ENCODE results near the gene PYCR2.

PYCR2 gene

DNA sequence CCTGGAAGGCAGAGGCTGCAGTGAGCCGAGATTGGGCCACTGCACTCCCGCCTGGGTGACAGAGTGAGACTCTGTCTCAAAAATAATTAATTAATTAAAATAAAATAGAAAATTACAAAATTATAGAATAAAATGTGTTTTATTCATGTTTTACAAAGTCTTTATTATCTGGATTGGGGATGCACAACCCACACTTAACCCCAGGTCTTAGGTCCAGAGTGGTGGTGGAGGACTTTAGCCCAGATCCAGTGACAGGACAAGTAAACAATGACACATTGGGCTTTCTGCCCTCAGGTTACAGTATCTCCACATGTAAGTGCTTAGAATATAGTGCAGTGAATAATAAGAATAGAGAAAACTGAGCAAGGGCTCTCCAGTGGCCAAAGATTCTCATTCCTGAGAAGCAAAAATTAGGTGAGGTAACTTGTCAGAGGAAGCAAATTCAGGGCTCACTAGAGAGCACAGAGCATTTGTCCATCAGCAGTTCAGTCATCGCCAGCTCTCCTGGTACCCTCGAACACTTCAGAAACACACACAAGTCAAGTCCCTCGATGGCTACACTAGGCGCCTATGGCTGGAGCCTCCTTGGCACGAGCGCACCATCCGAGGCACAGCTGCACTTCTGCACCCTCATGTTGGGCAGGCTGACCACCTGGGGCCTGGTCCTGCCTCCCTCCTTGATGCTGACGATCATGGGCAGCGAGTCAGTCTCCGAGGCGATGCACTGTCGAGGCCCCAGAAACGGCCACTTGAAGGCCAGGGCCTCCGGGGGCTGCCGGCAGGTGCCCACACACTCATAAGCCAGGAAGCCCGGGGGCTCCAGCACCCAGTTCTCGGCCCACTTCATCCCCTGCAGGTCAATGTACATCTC, 37.7 kb downstream of the PYCR2 start:
- TF ChIP-seq, protein P1, sequence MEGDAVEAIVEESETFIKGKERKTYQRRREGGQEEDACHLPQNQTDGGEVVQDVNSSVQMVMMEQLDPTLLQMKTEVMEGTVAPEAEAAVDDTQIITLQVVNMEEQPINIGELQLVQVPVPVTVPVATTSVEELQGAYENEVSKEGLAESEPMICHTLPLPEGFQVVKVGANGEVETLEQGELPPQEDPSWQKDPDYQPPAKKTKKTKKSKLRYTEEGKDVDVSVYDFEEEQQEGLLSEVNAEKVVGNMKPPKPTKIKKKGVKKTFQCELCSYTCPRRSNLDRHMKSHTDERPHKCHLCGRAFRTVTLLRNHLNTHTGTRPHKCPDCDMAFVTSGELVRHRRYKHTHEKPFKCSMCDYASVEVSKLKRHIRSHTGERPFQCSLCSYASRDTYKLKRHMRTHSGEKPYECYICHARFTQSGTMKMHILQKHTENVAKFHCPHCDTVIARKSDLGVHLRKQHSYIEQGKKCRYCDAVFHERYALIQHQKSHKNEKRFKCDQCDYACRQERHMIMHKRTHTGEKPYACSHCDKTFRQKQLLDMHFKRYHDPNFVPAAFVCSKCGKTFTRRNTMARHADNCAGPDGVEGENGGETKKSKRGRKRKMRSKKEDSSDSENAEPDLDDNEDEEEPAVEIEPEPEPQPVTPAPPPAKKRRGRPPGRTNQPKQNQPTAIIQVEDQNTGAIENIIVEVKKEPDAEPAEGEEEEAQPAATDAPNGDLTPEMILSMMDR (IDR thresholded peaks at IDR 0.05; ENCODE audit: low read depth, low read length, missing control alignments): no peak
- no peak for DNase-seq (ENCODE audit: extremely low read depth, low read depth)
- no peak overlapping the region for H3K4me3 ChIP-seq (replicated peaks; ENCODE audit: low read depth, low read length)

DNA sequence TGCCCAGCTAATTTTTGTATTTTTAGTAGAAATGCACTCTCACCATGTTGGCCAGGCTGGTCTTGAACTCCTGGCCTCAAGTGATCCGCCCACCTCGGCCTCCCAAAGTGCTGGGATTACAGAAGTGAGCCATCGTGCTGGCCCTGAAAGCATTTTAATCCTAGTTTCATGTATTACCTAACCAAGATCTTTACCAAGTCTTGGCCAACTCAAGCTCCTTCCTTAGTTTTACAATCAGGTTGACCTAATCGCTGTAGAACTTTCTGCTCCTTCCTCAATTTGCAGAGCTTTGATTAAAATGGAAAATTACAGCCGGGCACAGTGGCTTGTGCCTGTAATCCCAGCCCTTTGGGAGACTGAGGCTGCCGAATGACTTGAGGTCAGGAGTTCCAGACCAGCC, 38.7 kb downstream of the PYCR2 start:
- TF ChIP-seq, protein P1 (IDR thresholded peaks at IDR 0.05; ENCODE audit: low read depth, low read length, missing control alignments): no peak
- H3K4me3 ChIP-seq (replicated peaks; ENCODE audit: low read depth, low read length): no peak overlapping the region
- DNase-seq (ENCODE audit: extremely low read depth, low read depth): no peak

DNA sequence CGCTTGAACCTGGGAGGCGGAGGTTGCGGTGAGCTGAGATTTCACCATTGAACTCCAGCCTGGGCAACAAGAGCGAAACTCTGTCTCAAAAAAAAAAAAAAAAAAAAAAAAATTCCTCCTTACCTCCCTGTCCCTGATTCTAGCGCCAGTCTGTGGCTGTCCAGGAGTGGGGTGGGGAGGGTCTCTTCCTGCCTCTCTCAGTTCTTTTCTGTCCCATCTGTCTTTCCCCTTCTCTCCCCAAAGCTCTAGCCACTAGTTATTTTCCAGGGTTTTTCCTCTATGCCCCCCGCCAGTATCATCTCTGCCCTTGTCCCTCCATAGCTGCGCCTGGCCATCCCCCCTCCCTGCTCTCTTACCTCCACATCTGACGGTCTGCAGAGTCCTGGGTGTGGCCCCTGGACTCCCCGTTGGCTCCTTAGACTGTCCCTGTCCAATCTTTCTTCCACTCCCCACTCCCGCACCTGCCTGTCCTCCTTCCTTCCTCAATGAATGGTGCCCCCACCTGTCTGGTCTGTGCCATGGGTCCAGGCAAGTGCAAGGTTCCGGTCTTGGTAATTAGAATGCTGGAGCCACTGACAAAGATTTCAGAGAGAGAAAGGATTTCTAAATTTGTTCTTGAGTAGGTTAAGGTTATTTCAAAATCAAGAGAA, 40.3 kb downstream of the PYCR2 start:
- H3K4me3 ChIP-seq (replicated peaks; ENCODE audit: low read depth, low read length): no peak overlapping the region
- DNase-seq (ENCODE audit: extremely low read depth, low read depth): no peak
- TF ChIP-seq, protein P1 (IDR thresholded peaks at IDR 0.05; ENCODE audit: low read depth, low read length, missing control alignments): no peak

DNA sequence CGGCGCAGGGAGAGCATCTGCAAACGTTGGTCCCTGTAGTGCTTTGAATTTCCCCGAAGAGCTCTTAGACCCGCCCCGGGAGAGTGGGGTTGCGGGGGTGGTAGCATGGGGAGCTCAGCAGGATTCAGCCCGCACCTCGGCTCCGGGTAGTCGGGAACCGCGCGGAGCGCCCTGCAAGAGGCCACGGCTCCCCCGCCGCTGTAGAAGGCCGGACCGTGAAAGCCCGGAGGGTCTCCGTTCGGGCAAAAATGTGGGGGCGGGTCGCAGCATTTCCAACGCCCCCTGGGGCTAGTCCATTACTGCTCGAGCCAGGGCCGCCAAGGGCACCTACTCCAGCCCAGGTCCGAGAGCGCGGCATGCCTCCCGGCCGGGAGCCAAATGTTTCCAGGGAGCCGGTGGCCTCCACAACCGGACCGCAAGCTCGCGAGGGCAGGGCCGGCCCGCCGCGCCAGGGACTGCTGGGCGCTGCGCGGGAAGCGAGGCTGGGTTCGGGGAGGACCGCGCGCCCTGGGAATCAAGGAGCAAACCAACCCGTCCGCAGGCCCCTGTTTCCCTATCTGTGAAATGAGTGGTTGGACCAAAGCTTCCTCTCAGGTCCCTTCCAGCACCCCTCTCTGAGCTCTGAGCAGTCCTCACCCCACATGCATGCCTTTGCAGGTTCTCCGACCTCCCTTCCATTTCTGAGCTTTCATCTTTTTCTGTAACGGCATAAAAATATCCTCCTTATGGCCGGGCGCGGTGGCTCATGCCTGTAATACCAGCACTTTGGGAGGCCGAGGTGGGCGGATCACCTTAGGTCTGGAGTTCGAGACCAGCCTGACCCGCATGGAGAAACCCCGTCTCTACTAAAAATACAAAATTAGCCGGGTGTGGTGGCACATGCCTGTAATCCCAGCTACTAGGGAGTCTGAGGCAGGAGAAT, 41.1 kb downstream of the PYCR2 start:
- TF ChIP-seq, protein P1 (IDR thresholded peaks at IDR 0.05; ENCODE audit: low read depth, low read length, missing control alignments): no peak
- no peak for DNase-seq (ENCODE audit: extremely low read depth, low read depth)
- H3K4me3 ChIP-seq (replicated peaks; ENCODE audit: low read depth, low read length): peak overlapping the region; percentile 62

DNA sequence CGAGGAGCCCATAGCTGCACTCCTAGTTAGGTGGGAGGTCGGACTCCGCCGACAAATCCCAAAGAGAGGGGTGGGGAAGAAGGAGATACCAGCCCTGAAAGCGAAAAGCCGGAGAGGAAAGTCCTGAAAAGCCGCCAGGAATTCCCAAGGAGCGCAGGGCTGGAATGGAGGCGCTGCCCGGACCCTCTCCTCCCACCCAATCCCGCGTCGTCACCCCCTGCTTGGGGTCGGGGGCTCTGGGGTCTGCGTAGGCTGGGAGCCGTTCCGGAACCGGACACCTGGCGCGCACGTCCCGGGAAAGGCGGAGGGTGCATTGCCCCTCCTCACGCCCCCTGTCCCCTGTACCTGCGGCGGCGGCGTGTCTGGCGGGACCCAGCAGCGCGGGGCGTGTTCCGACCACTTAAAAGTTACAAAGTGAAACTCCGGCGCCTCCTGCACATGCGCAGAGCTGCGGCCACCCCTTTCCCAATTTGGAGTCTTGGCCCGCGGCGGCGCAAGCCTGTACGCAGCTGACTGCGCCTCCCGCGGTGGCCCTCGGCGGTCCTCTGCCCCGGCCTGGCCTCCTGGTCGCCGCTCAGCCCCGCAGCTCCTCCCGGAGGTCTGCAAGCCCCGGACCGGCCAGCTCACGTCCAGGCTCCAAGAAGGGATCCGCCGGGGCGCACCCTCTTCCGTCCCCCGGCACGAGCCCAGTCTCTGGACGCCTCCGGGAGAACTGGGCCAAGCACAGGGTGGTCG, 41.9 kb downstream of the PYCR2 start, which contains the start of gene TMEM63A:
Gene TMEM63A, minus strand, starts transcription at position 422 of the 735 bp plus-strand sequence. CDS start 4,800 bp downstream, outside the sequence.
- TF ChIP-seq, protein P1 (IDR thresholded peaks at IDR 0.05; ENCODE audit: low read depth, low read length, missing control alignments): peak; percentile 14
- DNase-seq (ENCODE audit: extremely low read depth, low read depth): peak; percentile 37
- H3K4me3 ChIP-seq (replicated peaks; ENCODE audit: low read depth, low read length): peak within 1 kb of the TSS; percentile 62
